ENCODE measurements around the gene GNPTG.

GRCh38 chr16:1403036-1403435, 51.3 kb downstream of the GNPTG start:
- TF ChIP-seq EZH2 (IDR thresholded peaks at IDR 0.05; ENCODE audit: borderline replicate concordance, insufficient read depth, low read depth, low read length, poor library complexity, severe bottlenecking) (no peak), CTCF (IDR thresholded peaks at IDR 0.05) (no peak)
